ENCODE measurements around the gene KIAA0319L.

DNA sequence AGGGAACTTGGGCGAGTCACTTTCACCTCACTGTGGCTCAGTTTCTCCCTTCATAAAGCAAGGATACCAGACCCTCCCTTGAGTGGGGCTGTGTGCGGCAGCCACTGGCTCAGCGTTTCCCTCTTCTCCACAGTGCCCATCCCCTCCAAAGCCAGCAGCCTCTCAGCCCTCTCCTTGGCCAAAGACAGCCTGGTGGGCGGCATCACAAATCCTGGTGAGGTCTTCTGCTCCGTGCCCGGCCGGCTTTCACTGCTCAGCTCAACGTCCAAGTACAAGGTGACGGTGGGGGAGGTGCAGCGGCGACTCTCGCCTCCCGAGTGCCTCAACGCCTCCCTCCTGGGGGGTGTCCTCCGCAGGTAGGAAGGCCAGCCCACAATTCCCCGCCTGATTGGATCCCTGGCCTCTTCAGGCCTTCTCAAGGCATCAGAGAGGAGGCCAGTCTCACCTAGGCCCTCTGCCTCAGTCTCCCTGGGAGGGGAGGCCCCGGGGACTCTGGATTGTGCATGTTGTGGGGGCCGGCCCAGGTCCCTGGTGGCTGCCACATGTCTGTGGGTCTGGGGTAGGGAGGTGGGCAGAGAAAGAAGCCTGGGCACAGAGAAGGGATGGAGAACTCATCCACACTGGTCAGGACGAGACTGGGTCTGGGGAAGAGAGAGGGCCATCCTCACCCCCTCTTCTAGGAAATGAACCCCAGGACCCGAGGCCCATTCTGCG, 31.2 kb upstream of the KIAA0319L start:
- TF ChIP-seq, protein P1, sequence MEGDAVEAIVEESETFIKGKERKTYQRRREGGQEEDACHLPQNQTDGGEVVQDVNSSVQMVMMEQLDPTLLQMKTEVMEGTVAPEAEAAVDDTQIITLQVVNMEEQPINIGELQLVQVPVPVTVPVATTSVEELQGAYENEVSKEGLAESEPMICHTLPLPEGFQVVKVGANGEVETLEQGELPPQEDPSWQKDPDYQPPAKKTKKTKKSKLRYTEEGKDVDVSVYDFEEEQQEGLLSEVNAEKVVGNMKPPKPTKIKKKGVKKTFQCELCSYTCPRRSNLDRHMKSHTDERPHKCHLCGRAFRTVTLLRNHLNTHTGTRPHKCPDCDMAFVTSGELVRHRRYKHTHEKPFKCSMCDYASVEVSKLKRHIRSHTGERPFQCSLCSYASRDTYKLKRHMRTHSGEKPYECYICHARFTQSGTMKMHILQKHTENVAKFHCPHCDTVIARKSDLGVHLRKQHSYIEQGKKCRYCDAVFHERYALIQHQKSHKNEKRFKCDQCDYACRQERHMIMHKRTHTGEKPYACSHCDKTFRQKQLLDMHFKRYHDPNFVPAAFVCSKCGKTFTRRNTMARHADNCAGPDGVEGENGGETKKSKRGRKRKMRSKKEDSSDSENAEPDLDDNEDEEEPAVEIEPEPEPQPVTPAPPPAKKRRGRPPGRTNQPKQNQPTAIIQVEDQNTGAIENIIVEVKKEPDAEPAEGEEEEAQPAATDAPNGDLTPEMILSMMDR (IDR thresholded peaks at IDR 0.05) = no peak
- TF ChIP-seq POLR2A (IDR thresholded peaks at IDR 0.05; ENCODE audit: low read depth) = no peak
- TF ChIP-seq POLR2AphosphoS5 (IDR thresholded peaks at IDR 0.05) = no peak

Measured in esophagus muscularis mucosa (tissue), 3 donors.